CD4-positive, alpha-beta memory T cell (primary cell): ENCODE measurements around the gene RNU6-1. TPM values are rescaled to one million over a fixed set of nuclear protein-coding genes. Genes with fewer than 3 reads are reported as not detected.

Source experiments
- CTCF ChIA-PET: fragments of 350-600 bp; sonication (Branson Sonifier 250); formaldehyde crosslinking; loops from one replicate; lab custom pipeline; 2021; ENCODE audit warnings: inconsistent platforms; ENCODE audit not compliant: partially characterized antibody; lab: Charles Lee
- POLR2A ChIA-PET: fragments of 350-600 bp; sonication (Branson Sonifier 250); formaldehyde crosslinking; loops from one replicate; lab custom pipeline; 2021; ENCODE audit not compliant: partially characterized antibody; lab: Charles Lee
- DNase-seq, 5 donors: peaks; one replicate each; pipeline versions ENCODE4 v3.0.0 to v3.0.0-alpha.2; 2020 to 2022; ENCODE audit warnings: mixed read lengths in 1 of 5
- H3K27ac ChIP-seq: one replicate; pipeline ENCODE4 v1.7.0; 2013; ENCODE audit warnings: low read depth, low read length
- H3K27me3 ChIP-seq: 2 replicates; pipeline ENCODE4 v1.7.0; 2013; ENCODE audit warnings: mild to moderate bottlenecking, low read length, moderate library complexity; ENCODE audit not compliant: insufficient read depth
- H3K36me3 ChIP-seq: 2 replicates; pipeline ENCODE4 v1.7.0; 2013; ENCODE audit warnings: mild to moderate bottlenecking, low read length, moderate library complexity; ENCODE audit not compliant: insufficient read depth
- H3K4me1 ChIP-seq: 2 replicates; pipeline ENCODE4 v1.7.0; 2013; ENCODE audit warnings: mild to moderate bottlenecking, low read length, moderate library complexity; ENCODE audit not compliant: insufficient read depth
- H3K4me3 ChIP-seq, 2 donors: one replicate each; pipeline ENCODE4 v1.7.0; 2013; ENCODE audit warnings: low read length in 2 of 2, mild to moderate bottlenecking in 1 of 2
- H3K9me3 ChIP-seq, 2 donors: one replicate each; pipeline ENCODE4 v1.7.0; 2013; ENCODE audit warnings: low read length in 2 of 2, control low read depth in 1 of 2; ENCODE audit not compliant: control insufficient read depth in 1 of 2
- H3K27ac Mint-ChIP-seq, 7 donors: one replicate each; pipeline ENCODE4 v1.8.0; 2020 to 2021; ENCODE audit warnings: mixed read lengths in 7 of 7, mild to moderate bottlenecking in 6 of 7, inconsistent platforms in 3 of 7, moderate library complexity in 3 of 7
- H3K27me3 Mint-ChIP-seq, 2 donors: one replicate each; pipeline ENCODE4 v1.8.0; 2020 to 2021; ENCODE audit warnings: mixed read lengths in 2 of 2
- H3K36me3 Mint-ChIP-seq, 2 donors: one replicate each; pipeline ENCODE4 v1.8.0; 2020 to 2021; ENCODE audit warnings: mixed read lengths in 2 of 2, inconsistent platforms in 1 of 2, mild to moderate bottlenecking in 1 of 2
- H3K4me1 Mint-ChIP-seq, 4 donors: one replicate each; pipeline ENCODE4 v1.8.0; 2020 to 2021; ENCODE audit warnings: mixed read lengths in 4 of 4, mild to moderate bottlenecking in 1 of 4
- H3K4me3 Mint-ChIP-seq, 8 donors: one replicate each; pipeline ENCODE4 v1.8.0; 2020 to 2021; ENCODE audit warnings: mixed read lengths in 8 of 8, mild to moderate bottlenecking in 7 of 8, moderate library complexity in 6 of 8, inconsistent platforms in 3 of 8
- H3K9me3 Mint-ChIP-seq, 8 donors: one replicate each; pipeline ENCODE4 v1.8.0; 2020 to 2021; ENCODE audit warnings: mixed read lengths in 8 of 8, mild to moderate bottlenecking in 5 of 8, inconsistent platforms in 3 of 8, moderate library complexity in 1 of 8
- intact Hi-C: fragments of 100-400 bp; cut with micrococcal nuclease; formaldehyde crosslinking; loops from one replicate; pipeline ENCODE4 v1.15.1; 2023
- polyA plus RNA-seq, 2 donors: library from polyadenylated mRNA; unstranded; fragments of 300-500 nt; fragmentation: Illumina TruSeq; gene quantifications; one replicate each; pipeline ENCODE4 v1.2.3, GENCODE V29; 2021
- total RNA-seq, 2 experiments: library from RNA; stranded (reverse); gene quantifications; one replicate each; pipeline ENCODE4 v1.2.3, GENCODE V29; 2021

The RNU6-1 gene
- total and polyA plus RNA-seq, 4 experiments from 2014 or later = not detected

DNA sequence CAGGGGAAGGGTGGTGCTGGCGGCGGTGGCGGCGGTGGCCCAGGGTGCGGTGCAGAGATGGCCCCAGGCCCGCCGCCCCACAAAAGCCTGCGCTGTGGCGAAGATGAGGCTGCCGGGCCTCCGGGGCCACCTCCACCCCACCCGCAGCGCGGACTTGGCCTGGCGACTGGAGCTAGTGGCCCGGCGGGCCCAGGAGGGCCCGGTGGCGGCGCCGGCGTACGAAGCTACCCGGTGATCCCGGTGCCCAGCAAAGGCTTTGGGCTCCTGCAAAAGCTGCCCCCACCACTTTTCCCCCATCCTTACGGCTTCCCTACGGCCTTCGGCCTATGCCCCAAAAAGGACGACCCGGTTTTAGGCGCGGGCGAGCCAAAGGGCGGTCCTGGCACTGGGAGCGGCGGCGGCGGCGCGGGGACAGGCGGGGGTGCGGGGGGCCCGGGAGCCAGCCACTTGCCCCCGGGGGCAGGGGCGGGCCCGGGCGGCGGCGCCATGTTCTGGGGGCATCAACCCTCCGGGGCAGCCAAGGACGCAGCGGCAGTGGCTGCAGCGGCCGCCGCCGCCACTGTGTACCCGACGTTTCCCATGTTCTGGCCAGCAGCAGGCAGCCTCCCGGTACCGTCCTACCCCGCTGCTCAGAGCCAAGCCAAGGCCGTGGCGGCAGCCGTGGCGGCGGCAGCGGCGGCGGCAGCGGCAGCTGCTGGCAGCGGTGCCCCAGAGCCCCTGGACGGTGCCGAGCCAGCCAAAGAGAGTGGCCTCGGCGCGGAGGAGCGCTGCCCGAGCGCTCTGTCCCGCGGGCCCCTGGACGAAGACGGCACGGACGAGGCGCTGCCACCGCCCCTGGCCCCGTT, 12.9 kb downstream of the RNU6-1 start:
- Mint-ChIP-seq H3K4me1 (peaks cover 30 to 72% (median 44%) of the 10 kb centered on the region in 4 donors), H3K36me3 (no peaks in the 10 kb centered on the region), H3K27ac (no peak overlapping the region), H3K4me3 (no peak overlapping the region), H3K27me3 (peaks cover 54 to 60% of the 10 kb centered on the region in 2 donors), H3K9me3 (peaks cover 0 to 13% (median 0%) of the 10 kb centered on the region in 8 donors)
- Histone ChIP-seq H3K4me1 (peaks cover 61% of the 10 kb centered on the region), H3K4me3 (no peak overlapping the region), H3K27ac (no peak overlapping the region), H3K27me3 (peaks cover 46% of the 10 kb centered on the region), H3K9me3 (no peaks in the 10 kb centered on the region), H3K36me3 (no peaks in the 10 kb centered on the region)
- DNase-seq = peak in 2 of 5 donors; percentile 9 to 13
- ChIA-PET CTCF (interaction anchor here (1.0 kb wide), 1 partner anchor 9 kb away, joined by 4 read pairs; no protein-coding TSS in a partner anchor), POLR2A (interaction anchor here (1.6 kb wide), 1 partner anchor 14 kb away, joined by 4 read pairs; no protein-coding TSS in a partner anchor)
- intact Hi-C loops = no loop called here

DNA sequence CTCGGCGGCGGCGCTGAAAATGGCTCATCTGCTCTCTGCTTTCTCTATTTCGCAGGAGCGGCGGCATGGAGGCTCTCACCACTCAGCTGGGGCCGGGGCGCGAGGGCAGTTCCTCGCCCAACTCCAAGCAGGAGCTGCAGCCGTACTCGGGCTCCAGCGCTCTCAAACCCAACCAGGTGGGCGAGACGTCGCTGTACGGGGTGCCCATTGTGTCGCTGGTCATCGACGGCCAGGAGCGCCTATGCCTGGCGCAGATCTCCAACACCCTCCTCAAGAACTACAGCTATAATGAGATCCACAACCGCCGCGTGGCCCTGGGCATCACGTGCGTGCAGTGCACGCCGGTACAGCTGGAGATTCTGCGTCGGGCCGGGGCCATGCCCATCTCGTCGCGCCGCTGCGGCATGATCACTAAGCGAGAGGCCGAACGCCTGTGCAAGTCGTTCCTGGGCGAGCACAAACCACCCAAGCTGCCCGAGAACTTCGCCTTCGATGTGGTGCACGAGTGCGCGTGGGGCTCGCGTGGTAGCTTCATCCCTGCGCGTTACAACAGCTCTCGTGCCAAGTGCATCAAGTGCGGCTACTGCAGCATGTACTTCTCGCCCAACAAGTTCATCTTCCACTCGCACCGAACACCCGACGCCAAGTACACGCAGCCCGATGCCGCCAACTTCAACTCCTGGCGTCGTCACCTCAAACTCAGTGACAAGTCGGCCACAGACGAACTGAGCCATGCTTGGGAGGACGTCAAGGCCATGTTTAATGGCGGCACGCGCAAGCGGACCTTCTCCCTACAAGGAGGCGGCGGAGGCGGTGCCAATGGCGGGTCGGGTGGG, 13.7 kb downstream of the RNU6-1 start:
- H3K36me3 ChIP-seq = no peaks in the 10 kb centered on the region
- peak overlapping the region in 7 of 8 donors; percentile 48 to 81 (median 65) for H3K4me3 Mint-ChIP-seq
- H3K9me3 ChIP-seq = no peaks in the 10 kb centered on the region
- peak in 2 of 5 donors; percentile 10 to 33 for DNase-seq
- CTCF ChIA-PET = interaction anchor here (1.0 kb wide), 1 partner anchor 10 kb away, joined by 4 read pairs; no protein-coding TSS in a partner anchor
- no peaks in the 10 kb centered on the region for H3K36me3 Mint-ChIP-seq
- peaks cover 33 to 76% (median 50%) of the 10 kb centered on the region in 4 donors for H3K4me1 Mint-ChIP-seq
- no peak overlapping the region for H3K4me3 ChIP-seq
- H3K4me1 ChIP-seq = peaks cover 69% of the 10 kb centered on the region
- POLR2A ChIA-PET = no interaction called here
- peak overlapping the region in 3 of 7 donors; percentile 29 to 78 (median 57) for H3K27ac Mint-ChIP-seq
- peaks cover 59 to 63% of the 10 kb centered on the region in 2 donors for H3K27me3 Mint-ChIP-seq
- H3K9me3 Mint-ChIP-seq = peaks cover 0 to 13% (median 0%) of the 10 kb centered on the region in 8 donors
- no peak overlapping the region for H3K27ac ChIP-seq
- peaks cover 52% of the 10 kb centered on the region for H3K27me3 ChIP-seq
- intact Hi-C loops = no loop called here

DNA sequence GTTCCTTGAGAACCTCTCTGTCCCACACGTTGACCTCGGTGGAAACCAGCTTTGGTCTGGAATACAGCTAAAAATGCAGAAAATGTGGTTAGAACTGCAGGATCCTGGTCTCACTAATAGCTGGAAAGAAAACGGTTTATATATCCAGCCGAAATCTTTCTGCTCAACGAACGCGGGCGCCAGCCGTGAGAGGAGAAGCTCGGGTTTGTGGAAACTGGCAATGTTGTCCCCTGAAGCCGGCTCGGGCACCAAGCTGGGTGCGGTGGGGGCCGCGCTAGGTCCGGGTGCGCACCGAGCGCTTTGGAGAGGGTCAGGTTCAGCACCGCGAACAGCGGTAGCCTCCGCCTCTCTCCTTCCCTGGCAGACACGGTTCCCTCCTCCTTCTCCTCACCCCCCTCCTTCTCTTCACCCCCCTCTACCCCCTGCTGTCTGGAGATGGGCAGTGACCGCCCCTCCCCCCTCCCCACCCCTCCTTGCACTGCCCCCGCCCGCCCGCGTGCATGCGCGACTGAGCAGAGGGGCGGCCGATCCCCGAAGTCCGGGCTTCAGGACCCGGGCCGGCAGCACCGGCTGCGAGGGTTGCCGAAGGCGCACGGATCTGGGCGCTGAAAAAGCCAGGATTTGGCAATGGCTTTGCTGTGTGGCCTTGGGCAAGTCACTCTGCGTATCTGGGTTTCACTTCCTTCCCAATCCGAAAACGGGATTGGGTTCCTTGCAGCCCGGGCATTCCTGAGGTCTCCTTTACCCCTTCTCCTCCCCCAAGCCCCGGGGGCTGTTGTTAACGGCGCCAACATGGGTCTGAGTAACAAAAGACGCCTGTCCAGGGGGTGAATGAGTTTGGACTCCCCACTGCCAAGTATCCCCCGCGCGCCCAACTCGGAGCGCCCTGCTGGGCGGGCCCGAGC, 14.6 kb downstream of the RNU6-1 start, which contains the start of gene SKOR1:
Gene SKOR1 (plus strand): TSS at position 534 of the 905 bp plus-strand sequence. CDS start 94 bp downstream, at position 628.
- Mint-ChIP-seq H3K27me3 (peaks cover 55 to 61% of the 10 kb centered on the region in 2 donors), H3K9me3 (peaks cover 0 to 11% (median 0%) of the 10 kb centered on the region in 8 donors), H3K4me3 (peak within 1 kb of the TSS in 7 of 8 donors; percentile 48 to 91 (median 71)), H3K36me3 (no peaks in the 10 kb centered on the region), H3K4me1 (peaks cover 30 to 75% (median 51%) of the 10 kb centered on the region in 4 donors), H3K27ac (peak within 1 kb of the TSS in 3 of 7 donors; percentile 29 to 78 (median 57))
- Histone ChIP-seq H3K4me1 (peaks cover 73% of the 10 kb centered on the region), H3K9me3 (no peaks in the 10 kb centered on the region), H3K27me3 (peaks cover 51% of the 10 kb centered on the region), H3K36me3 (no peaks in the 10 kb centered on the region), H3K27ac (no peak within 1 kb of the TSS), H3K4me3 (no peak within 1 kb of the TSS)
- CTCF ChIA-PET = interaction anchor here (0.6 to 1.6 kb wide), 4 partner anchors 11 to 323 kb away, joined by 3 to 7 read pairs (median 4); no protein-coding TSS in a partner anchor
- POLR2A ChIA-PET = interaction anchor here (1.4 to 2.4 kb wide), 2 partner anchors 8 to 40 kb away, joined by 5 to 6 read pairs; no protein-coding TSS in a partner anchor
- intact Hi-C loops = no loop called here
- DNase-seq = peak in 2 of 5 donors; percentile 22 to 25

DNA sequence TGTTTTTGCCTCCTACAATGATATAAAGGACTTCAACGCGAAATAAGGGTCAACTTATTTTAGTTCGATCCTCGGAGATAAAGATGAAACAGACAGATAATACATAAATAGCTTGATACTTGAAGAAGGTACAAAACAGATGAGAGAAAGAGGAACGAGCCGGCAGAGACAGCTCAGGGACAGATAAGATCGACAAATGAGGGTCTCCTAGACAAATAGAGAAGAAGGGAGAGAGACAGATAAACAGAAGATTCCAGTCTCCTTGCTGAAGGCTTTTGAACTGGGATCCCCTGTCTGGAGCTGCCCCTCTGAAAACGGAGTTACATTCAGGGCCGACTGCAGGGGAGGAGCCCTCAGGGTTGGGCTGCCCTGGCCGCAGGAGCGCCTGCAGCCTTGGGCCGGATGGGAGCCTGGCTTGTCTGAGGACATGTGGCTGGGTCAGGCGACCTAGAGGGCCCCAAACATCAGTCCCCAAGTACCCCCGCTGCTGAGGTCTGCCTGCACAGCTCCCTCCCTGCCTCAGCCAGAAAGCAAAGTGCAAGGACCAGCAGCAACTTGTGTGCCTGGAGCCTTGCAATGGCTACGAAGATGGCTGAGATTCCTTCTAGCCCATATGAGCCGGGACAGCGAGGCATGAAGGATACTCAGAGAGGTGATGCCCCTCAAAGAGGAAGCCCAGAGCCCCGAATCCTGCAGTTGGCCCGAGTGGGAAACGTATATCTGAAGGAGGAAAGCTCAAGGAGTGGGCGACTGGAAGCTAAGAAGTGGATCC, 15.5 kb downstream of the RNU6-1 start:
- H3K9me3 Mint-ChIP-seq = peaks cover 0 to 8% (median 0%) of the 10 kb centered on the region in 8 donors
- no peaks in the 10 kb centered on the region for H3K36me3 Mint-ChIP-seq
- ChIA-PET CTCF (interaction anchor here (0.6 to 1.6 kb wide), 4 partner anchors 12 to 322 kb away, joined by 3 to 7 read pairs (median 4); no protein-coding TSS in a partner anchor), POLR2A (interaction anchor here (1.4 to 2.4 kb wide), 2 partner anchors 9 to 39 kb away, joined by 5 to 6 read pairs; no protein-coding TSS in a partner anchor)
- H3K4me1 ChIP-seq = peaks cover 66% of the 10 kb centered on the region
- no peaks in the 10 kb centered on the region for H3K9me3 ChIP-seq
- intact Hi-C loops = no loop called here
- H3K27me3 ChIP-seq = peaks cover 58% of the 10 kb centered on the region
- H3K27ac Mint-ChIP-seq = peak overlapping the region in 1 of 7 donors; percentile 34
- H3K27me3 Mint-ChIP-seq = peaks cover 57 to 66% of the 10 kb centered on the region in 2 donors
- peak overlapping the region; percentile 67 to 91 (median 77) for H3K4me3 Mint-ChIP-seq
- H3K4me1 Mint-ChIP-seq = peaks cover 27 to 73% (median 49%) of the 10 kb centered on the region in 4 donors
- peak in 2 of 5 donors; percentile 8 to 36 for DNase-seq
- H3K27ac ChIP-seq = no peak overlapping the region
- no peak overlapping the region for H3K4me3 ChIP-seq
- no peaks in the 10 kb centered on the region for H3K36me3 ChIP-seq

DNA sequence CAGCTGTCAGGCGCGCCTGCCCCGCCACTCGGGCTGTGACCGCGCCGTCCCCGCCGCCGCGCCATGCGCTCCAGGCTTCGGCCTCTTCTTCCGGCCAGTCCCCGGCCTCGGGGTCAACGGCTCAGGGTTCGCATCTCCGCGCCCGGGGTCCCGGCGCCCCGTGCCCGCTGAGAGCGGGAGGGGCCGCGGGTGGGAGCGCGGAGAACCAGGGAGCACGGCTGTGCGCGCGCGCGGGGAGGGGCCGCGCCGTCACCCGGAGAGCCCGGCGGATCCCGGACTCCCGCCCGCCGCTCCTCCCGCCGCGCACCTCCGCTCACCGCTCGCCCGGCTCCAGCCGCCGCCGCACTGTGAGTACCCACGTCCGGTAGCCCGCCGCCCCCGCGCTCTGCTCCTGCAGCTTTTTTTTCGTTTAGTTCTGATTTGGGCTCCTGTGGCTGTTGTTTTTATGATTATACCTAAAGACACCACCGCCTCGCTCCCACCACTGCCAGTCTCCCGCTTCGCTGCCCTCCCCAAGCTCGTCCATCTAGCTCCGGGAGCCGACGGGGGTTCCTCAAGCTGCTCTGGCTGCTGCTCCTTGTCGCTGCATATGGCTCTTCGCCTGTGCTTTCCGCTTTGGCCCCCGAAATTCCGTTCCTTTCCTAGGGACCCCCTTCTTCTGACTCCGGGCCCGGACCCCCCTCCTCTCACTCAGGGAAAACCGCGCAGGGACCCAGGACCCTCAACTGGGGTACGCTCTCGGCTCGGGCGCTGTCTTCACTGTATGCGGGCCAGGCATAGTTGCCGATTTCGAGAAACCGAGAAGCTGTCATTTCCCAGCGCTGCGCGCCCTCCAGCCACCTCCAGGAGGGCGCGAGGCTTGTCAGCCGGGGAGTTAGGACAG, 16.3 kb downstream of the RNU6-1 start:
- Mint-ChIP-seq H3K4me1 (peaks cover 24 to 64% (median 43%) of the 10 kb centered on the region in 4 donors), H3K27ac (peak overlapping the region in 2 of 7 donors; percentile 0 to 34), H3K27me3 (peaks cover 52 to 65% of the 10 kb centered on the region in 2 donors), H3K36me3 (no peaks in the 10 kb centered on the region), H3K4me3 (peak overlapping the region; percentile 67 to 91 (median 77)), H3K9me3 (peaks cover 0 to 8% (median 0%) of the 10 kb centered on the region in 8 donors)
- Histone ChIP-seq H3K27ac (no peak overlapping the region), H3K4me1 (peaks cover 57% of the 10 kb centered on the region), H3K36me3 (no peaks in the 10 kb centered on the region), H3K27me3 (peaks cover 55% of the 10 kb centered on the region), H3K4me3 (no peak overlapping the region), H3K9me3 (no peaks in the 10 kb centered on the region)
- POLR2A ChIA-PET = interaction anchor here (2.4 kb wide), 1 partner anchor 10 kb away, joined by 6 read pairs; no protein-coding TSS in a partner anchor
- intact Hi-C loops = no loop called here
- CTCF ChIA-PET = interaction anchor here (1.1 to 1.6 kb wide), 3 partner anchors 13 to 41 kb away, joined by 4 to 7 read pairs (median 5); no protein-coding TSS in a partner anchor
- DNase-seq = peak in 1 of 5 donors; percentile 9
